ENCODE data around the gene MIA.
"Not testable (repeated sequence)": the region's sequence is repeated elsewhere in the genome, so short reads cannot be mapped to it uniquely, and the experiment has no call there.

MIA gene

DNA sequence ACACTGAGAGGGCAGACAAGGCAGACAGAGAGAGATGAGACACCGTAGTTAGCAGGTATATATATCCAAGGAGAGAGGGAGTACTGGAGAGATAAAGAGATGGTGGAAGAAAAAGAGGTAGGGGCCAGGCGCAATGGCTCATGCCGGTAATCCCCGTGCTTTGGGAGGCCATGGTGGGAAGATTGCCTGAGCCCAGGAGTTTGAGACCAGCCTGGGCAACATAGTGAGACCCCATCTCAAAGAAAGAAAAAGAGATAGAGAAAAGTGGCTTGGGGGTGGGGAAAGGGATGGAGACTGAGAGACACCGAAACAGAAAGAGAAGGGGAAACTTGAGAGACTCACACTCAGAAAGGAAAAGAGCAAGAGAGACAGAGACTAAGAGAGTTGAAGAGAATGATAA, 5.3 kb downstream of the MIA start:
- DNase-seq (ENCODE audit: low read depth, low spot score): no peak

DNA sequence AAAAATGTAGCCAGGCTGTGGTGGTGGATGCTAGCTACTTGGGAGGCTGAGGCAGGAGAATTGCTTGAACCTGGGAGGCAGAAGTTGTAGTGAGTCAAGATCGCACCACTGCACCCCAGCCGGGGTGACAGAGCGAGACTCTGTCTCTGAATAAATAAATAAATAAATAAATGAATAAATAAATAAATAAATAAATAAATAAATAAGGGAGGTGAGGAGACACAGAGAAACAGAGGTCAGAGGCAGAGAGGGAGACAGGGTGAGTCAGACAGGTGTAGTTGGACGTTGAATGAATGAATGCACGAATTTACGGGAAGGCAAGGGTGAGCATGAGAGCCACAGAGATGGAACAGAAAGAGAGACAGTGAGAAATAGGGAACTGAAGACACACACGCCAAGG, 5.8 kb downstream of the MIA start:
- DNase-seq (ENCODE audit: low read depth, low spot score): no peak

DNA sequence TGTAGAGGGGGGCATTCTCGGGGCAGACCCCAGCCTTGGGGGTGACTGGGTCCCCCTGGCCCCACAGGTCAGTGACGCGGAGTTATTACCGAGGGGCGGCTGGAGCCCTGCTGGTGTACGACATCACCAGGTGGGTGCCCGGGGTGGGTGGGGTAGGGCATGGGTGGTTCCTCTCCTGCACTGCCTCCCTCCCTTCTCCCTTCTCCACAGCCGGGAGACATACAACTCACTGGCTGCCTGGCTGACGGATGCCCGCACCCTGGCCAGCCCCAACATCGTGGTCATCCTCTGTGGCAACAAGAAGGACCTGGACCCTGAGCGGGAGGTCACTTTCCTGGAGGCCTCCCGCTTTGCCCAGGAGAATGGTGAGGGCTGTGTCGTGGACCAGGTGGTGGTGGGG, 8.4 kb downstream of the MIA start:
- no peak for DNase-seq (ENCODE audit: low read depth, low spot score)

GRCh38 chr19:40784146-40784545, 8.8 kb downstream of the MIA start:
- not testable (repeated sequence) for DNase-seq (ENCODE audit: low read depth, low spot score)

GRCh38 chr19:40785526-40785925, 10.2 kb downstream of the MIA start:
- no peak for DNase-seq (ENCODE audit: low read depth, low spot score)

- no peak for DNase-seq (ENCODE audit: low read depth, low spot score)
Observed at GRCh38 chr19:40786060-40787037, 11.0 kb downstream of the MIA start.

DNA sequence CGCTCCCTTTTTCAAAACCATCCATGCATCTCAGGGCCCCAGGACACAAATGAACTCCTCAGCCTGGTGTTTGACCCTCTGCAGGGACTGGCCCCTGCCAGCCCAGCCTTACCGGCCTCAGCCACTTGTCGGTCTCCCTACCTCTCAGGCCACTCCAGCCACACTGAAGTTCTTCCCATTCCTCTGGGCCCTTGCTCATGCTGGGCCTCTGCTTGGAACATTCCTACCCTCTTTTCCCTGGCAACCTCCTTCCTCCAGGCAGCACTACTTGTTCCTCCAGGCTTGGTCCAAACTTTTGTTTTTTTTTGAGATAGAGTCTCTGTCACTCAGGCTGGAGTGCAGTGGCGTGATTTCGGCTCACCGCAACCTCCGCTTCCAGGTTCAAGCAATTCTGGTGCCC, 16.0 kb downstream of the MIA start:
- DNase-seq (ENCODE audit: low read depth, low spot score): no peak

DNA sequence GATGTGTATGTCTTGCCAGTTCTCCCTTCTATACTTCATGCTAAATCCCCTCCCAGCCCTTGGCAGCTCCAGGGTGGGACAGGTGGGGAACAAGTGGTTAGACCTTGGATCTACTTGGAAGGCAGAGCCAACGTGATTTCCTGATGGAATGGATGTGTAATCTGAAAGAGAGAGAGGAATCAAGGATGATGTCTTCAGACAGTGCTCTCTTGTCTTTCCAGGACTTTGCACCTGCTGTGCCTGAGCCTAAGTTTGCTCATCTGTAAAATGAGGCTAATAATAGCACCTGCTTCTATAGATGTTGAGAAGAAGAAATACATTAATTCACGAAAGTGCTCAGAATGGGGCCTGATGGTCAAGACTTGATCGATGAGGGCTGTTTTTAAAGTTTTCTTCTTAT, 16.7 kb downstream of the MIA start:
- no peak for DNase-seq (ENCODE audit: low read depth, low spot score)

- DNase-seq (ENCODE audit: low read depth, low spot score): no peak
Observed at GRCh38 chr19:40797166-40797962, 22.0 kb downstream of the MIA start.

- DNase-seq (ENCODE audit: low read depth, low spot score): peak; percentile 76
Observed at GRCh38 chr19:40797963-40798682, 22.8 kb downstream of the MIA start.

DNA sequence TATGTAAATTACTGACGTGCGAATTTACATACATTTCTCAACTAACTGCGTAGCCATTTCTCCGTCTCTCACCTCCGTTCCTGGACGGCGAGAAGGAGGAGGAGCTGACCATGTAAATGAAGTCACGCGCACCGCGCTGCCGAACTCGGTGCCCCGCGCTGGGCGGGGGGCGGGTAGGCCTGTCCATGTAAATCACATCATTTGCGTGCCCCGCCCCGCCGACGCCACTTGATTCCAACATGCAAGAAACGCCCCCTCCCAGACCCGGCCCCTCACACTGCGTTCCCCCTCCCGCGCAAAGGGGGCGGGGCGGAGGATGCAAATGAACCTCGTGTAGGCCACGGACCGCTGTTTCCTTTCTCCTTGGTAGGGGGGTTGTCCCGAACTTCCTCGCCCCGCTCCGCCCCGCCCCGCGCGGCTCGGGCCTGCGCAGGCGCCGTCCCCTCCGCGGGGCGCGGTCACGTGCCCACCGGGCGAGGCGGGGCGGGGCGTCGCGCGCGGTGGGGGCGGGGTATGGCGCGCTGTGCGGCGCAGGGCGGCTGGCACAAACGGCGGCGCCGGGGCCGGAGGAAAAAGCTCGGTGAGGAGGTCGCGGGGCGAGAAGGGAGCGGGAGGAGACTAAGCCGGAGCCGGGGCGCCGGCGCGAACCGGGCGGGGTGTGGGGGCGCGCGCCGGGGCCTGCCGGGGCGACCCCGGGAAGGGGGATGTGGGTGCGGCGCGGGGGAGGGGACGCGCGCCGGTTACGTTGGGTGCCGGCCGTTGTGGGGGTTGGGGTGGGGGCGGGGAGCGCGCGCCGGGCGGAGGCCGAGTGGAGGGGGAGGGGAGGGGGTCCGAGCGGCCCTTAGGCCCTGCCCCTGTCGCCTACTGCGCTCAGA, 23.6 kb downstream of the MIA start, which contains the start of gene EGLN2:
Gene EGLN2, plus strand, starts transcription at position 509 of the 875 bp plus-strand sequence. CDS start 1,382 bp downstream, outside the sequence.
- peak; percentile 95 for DNase-seq (ENCODE audit: low read depth, low spot score)

- no peak for DNase-seq (ENCODE audit: low read depth, low spot score)
Observed at GRCh38 chr19:40799558-40800338, 24.4 kb downstream of the MIA start.

GRCh38 chr19:40800339-40800996, 25.1 kb downstream of the MIA start:
- no peak for DNase-seq (ENCODE audit: low read depth, low spot score)

DNA sequence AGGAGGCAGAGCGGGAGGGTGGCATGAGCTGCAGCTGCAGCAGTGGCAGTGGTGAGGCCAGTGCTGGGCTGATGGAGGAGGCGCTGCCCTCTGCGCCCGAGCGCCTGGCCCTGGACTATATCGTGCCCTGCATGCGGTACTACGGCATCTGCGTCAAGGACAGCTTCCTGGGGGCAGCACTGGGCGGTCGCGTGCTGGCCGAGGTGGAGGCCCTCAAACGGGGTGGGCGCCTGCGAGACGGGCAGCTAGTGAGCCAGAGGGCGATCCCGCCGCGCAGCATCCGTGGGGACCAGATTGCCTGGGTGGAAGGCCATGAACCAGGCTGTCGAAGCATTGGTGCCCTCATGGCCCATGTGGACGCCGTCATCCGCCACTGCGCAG, 25.7 kb downstream of the MIA start:
- no peak for DNase-seq (ENCODE audit: low read depth, low spot score)

- DNase-seq (ENCODE audit: low read depth, low spot score): no peak
Observed at GRCh38 chr19:40801426-40802299, 26.3 kb downstream of the MIA start.

DNA sequence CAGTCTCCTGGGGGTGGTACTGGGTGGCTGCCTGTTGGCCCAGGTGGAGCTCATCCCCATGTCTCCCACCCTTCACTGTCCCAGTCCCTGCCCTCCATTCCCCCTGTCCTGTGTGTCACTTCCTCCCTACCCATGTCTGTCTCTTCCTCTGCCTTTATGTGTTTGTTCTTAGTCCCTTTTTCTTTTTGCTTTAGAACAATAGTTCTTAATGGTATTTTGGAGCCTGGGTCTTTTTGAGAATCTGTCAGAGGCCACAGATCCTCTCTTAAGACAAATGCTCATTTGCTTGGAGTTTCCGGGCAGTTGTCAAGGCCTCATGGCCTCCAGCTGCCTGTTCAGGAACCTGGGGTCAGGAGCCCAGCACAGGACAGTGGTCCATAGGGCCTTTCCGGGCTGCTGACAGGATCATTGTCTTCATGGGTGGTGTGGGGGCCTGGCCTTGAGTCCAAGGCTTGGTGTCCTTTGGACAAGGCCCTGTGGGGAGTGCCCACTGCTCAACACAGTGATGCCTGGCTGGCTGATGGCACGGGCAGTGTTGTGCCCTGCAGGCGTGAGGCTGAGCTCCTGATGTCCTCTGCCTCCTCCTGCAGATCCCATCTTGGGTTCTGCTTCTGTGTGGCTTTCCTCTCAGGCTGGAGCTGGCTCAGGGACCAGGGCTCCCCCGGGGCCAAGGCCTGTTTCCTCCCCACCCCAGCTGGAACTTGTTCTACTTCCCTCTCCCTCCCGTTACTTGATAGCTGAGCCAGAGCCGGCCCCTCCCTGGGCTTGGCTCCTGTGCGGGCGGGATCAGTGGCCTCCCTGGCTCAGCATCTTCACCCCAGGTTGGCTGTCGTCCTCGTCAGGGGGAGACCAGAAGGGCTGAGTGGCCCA, 27.2 kb downstream of the MIA start:
- DNase-seq (ENCODE audit: low read depth, low spot score): no peak

- no peak for DNase-seq (ENCODE audit: low read depth, low spot score)
Observed at GRCh38 chr19:40803170-40803856, 28.0 kb downstream of the MIA start.
